ENCODE results near the gene C5orf63.

DNA sequence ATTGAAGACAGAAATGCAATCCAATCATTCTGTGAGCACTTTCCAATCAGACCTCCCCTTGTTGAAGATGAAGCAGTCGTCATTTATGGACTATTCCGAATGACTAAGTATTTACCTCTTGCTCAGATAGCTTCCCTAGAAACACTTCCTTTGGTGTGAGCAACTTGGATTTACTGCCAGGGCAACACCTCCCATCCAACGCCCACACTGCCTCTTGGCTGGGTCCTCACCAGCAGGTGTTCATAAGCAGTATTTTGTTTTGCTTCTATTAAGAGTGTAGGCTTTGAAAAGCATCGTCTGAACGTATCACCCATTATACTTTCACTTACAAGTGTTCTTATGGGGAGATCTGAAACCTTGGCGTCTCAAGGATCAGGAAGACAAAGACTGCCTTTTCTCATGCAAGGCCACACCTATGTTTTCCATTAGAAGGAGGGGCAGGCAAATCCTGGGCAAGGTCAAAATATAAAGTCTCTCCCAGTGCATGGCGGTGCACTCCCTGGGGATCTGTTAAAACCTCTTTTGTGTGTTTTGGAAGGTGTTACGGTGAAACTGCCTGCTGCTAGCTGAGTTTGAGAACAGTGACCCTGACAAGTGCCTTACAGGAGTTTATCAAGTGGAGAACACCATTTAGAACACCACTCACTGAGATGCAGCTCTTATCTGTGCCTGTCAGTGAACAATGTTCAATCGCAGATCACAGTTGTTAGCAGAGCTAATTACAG lies 32.3 kb downstream of the C5orf63 start:
- TF ChIP-seq, protein P1, sequence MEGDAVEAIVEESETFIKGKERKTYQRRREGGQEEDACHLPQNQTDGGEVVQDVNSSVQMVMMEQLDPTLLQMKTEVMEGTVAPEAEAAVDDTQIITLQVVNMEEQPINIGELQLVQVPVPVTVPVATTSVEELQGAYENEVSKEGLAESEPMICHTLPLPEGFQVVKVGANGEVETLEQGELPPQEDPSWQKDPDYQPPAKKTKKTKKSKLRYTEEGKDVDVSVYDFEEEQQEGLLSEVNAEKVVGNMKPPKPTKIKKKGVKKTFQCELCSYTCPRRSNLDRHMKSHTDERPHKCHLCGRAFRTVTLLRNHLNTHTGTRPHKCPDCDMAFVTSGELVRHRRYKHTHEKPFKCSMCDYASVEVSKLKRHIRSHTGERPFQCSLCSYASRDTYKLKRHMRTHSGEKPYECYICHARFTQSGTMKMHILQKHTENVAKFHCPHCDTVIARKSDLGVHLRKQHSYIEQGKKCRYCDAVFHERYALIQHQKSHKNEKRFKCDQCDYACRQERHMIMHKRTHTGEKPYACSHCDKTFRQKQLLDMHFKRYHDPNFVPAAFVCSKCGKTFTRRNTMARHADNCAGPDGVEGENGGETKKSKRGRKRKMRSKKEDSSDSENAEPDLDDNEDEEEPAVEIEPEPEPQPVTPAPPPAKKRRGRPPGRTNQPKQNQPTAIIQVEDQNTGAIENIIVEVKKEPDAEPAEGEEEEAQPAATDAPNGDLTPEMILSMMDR (IDR thresholded peaks at IDR 0.05), result no peak
- no peak for TF ChIP-seq POLR2A (IDR thresholded peaks at IDR 0.05)

Measured in breast epithelium (tissue), 3 donors.